HepG2 (cell line): Measurements from ENCODE around the gene INF2. TPM values are rescaled to one million over a fixed set of nuclear protein-coding genes. Genes with fewer than 3 reads are reported as not detected.

Source experiments
- CBX5 ChIP-seq: sonication (generic); formaldehyde crosslinking; IDR thresholded peaks from 2 replicates; pipeline ENCODE4 v1.4.0; 2020; ENCODE audit warnings: missing genetic modification reagents, borderline replicate concordance
- CC2D1A ChIP-seq: sonication (generic); formaldehyde crosslinking; IDR thresholded peaks from 2 replicates; pipeline ENCODE4 v1.8.1; 2023; ENCODE audit warnings: mild to moderate bottlenecking, missing genetic modification reagents
- FOSL2 ChIP-seq: sonication (generic); formaldehyde crosslinking; IDR thresholded peaks from 2 replicates; pipeline ENCODE4 v1.4.0; 2020; ENCODE audit warnings: missing genetic modification reagents
- JUNB ChIP-seq: sonication (generic); formaldehyde crosslinking; IDR thresholded peaks from 2 replicates; pipeline ENCODE4 v1.8.0; 2022; ENCODE audit warnings: missing genetic modification reagents, mild to moderate bottlenecking, borderline replicate concordance
- MEIS1 ChIP-seq: sonication (generic); formaldehyde crosslinking; IDR thresholded peaks from 2 replicates; pipeline ENCODE4 v1.9.0; 2021; ENCODE audit warnings: mild to moderate bottlenecking, missing genetic modification reagents, moderate library complexity, borderline replicate concordance
- MYC ChIP-seq: sonication (generic); formaldehyde crosslinking; IDR thresholded peaks from 2 replicates; pipeline ENCODE4 v1.9.0; 2021; ENCODE audit warnings: missing genetic modification reagents, borderline replicate concordance
- NFKB2 ChIP-seq: sonication (generic); formaldehyde crosslinking; IDR thresholded peaks from 2 replicates; pipeline ENCODE4 v1.4.0; 2020; ENCODE audit warnings: missing genetic modification reagents, borderline replicate concordance
- PCBP1 ChIP-seq: fragments of 200-400 bp; formaldehyde crosslinking; IDR thresholded peaks from 2 replicates; pipeline ENCODE4 v1.6.1; 2017; ENCODE audit warnings: mild to moderate bottlenecking, low read depth, low read length, borderline replicate concordance
- TRIM24 ChIP-seq: sonication (generic); formaldehyde crosslinking; IDR thresholded peaks from 2 replicates; pipeline ENCODE4 v1.8.0; 2022; ENCODE audit warnings: mild to moderate bottlenecking, missing genetic modification reagents
- ZBTB39 ChIP-seq: sonication (generic); formaldehyde crosslinking; IDR thresholded peaks from 2 replicates; pipeline ENCODE4 v1.5.0; 2020; ENCODE audit warnings: missing genetic modification reagents
- ZFP36L2 ChIP-seq: sonication (generic); formaldehyde crosslinking; IDR thresholded peaks from 2 replicates; pipeline ENCODE4 v1.4.0; 2020; ENCODE audit warnings: missing genetic modification reagents
- ZMAT3 ChIP-seq: sonication (generic); formaldehyde crosslinking; conservative IDR thresholded peaks from 2 replicates; pipeline ENCODE4 v1.7.0; 2021; ENCODE audit warnings: missing genetic modification reagents
- ZNF232 ChIP-seq: sonication (generic); formaldehyde crosslinking; IDR thresholded peaks from 2 replicates; pipeline ENCODE4 v1.4.0; 2020; ENCODE audit warnings: missing genetic modification reagents, borderline replicate concordance
- ZNF33A ChIP-seq: sonication (generic); formaldehyde crosslinking; IDR thresholded peaks from 2 replicates; pipeline ENCODE4 v1.5.1; 2020; ENCODE audit warnings: missing genetic modification reagents, mild to moderate bottlenecking, moderate library complexity, borderline replicate concordance
- ZNF451 ChIP-seq: sonication (generic); formaldehyde crosslinking; IDR thresholded peaks from 2 replicates; pipeline ENCODE4 v1.5.0; 2020; ENCODE audit warnings: mild to moderate bottlenecking, missing genetic modification reagents
- ZNF790 ChIP-seq: sonication (generic); formaldehyde crosslinking; IDR thresholded peaks from 2 replicates; pipeline ENCODE4 v1.8.0; 2022; ENCODE audit warnings: missing genetic modification reagents, mild to moderate bottlenecking, borderline replicate concordance
- ZNF878 ChIP-seq: sonication (generic); formaldehyde crosslinking; IDR thresholded peaks from 2 replicates; pipeline ENCODE4 v1.8.1; 2023; ENCODE audit warnings: mild to moderate bottlenecking, missing genetic modification reagents, moderate library complexity
- ZSCAN20 ChIP-seq: sonication (generic); formaldehyde crosslinking; IDR thresholded peaks from 2 replicates; pipeline ENCODE4 v1.4.0; 2020; ENCODE audit warnings: missing genetic modification reagents, mild to moderate bottlenecking, borderline replicate concordance
- polyA plus RNA-seq, 8 experiments: library from polyadenylated mRNA; depleted of rRNA in 3 of 8; stranded (reverse) in 7 of 8; unstranded in 1 of 8; fragments of >200 nt; fragmentation: Illumina TruSeq in 4 of 8; extraction: Trizol in 4 of 8; gene quantifications; 2 replicates each; pipeline versions ENCODE4 v1.2.1 to v1.2.3, GENCODE V29; 2011 to 2016; ENCODE audit warnings: low read depth in 4 of 8, missing spikeins in 1 of 8, mixed read lengths in 1 of 8; ENCODE audit not compliant: insufficient read depth in 1 of 8
- total RNA-seq, 5 experiments: library from RNA; depleted of rRNA; stranded (reverse); fragments of >200 nt; fragmentation: Illumina TruSeq; extraction: Trizol; gene quantifications; 2 replicates each; pipeline ENCODE4 v1.2.3, GENCODE V29; 2016; ENCODE audit warnings: low read depth in 1 of 5
- TF ChIP-seq, protein P1 (sequence below): sonication (generic); formaldehyde crosslinking; IDR thresholded peaks from 2 replicates; pipeline ENCODE4 v1.4.0; 2020; ENCODE audit warnings: missing genetic modification reagents
- TF ChIP-seq, protein P2 (sequence below): IDR thresholded peaks from 2 replicates; pipeline ENCODE4 v1.6.1; 2018; ENCODE audit warnings: missing genetic modification reagents

The INF2 gene
- total and polyA plus RNA-seq, 2 of the 13 experiments (the other 11 are each of a cell fraction or from before 2014, with no cell fraction given), result 16.4 to 26.4 TPM

DNA sequence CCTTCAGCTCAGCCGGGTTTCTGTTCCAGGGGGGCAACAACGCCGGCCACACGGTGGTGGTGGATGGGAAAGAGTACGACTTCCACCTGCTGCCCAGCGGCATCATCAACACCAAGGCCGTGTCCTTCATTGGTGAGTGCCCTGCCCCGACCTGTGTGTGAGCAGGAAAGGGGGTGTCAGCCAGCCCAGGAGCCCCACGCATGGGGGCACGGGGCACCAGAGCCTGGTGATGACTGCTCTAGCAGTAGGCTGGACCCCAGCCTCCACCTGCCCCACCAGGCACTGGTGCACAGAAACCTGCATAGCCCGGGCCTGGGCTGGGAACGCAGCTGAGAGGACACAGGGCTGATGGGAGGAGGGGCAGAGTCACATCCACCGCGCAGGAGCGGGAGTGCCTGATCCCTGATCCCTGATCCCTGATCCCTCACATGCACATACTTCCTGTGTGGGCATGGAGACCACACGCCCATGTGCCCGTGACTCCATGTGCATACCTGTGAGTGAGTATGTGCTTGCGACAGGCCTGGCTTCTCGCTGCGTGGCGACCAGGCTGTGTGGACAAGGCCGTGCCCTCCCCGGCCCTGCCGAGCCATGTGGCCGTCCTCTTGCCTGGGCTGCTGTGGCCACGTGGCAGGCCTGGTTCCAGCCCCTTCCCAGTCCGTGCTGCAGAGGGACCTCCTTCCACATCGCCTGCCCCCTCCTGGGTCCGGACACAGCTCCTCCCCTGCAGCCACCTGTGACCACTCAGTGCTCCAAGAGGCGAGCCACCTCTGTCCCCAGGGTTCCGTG lies 45.8 kb downstream of the INF2 start (continued):
- TF ChIP-seq, protein P1, sequence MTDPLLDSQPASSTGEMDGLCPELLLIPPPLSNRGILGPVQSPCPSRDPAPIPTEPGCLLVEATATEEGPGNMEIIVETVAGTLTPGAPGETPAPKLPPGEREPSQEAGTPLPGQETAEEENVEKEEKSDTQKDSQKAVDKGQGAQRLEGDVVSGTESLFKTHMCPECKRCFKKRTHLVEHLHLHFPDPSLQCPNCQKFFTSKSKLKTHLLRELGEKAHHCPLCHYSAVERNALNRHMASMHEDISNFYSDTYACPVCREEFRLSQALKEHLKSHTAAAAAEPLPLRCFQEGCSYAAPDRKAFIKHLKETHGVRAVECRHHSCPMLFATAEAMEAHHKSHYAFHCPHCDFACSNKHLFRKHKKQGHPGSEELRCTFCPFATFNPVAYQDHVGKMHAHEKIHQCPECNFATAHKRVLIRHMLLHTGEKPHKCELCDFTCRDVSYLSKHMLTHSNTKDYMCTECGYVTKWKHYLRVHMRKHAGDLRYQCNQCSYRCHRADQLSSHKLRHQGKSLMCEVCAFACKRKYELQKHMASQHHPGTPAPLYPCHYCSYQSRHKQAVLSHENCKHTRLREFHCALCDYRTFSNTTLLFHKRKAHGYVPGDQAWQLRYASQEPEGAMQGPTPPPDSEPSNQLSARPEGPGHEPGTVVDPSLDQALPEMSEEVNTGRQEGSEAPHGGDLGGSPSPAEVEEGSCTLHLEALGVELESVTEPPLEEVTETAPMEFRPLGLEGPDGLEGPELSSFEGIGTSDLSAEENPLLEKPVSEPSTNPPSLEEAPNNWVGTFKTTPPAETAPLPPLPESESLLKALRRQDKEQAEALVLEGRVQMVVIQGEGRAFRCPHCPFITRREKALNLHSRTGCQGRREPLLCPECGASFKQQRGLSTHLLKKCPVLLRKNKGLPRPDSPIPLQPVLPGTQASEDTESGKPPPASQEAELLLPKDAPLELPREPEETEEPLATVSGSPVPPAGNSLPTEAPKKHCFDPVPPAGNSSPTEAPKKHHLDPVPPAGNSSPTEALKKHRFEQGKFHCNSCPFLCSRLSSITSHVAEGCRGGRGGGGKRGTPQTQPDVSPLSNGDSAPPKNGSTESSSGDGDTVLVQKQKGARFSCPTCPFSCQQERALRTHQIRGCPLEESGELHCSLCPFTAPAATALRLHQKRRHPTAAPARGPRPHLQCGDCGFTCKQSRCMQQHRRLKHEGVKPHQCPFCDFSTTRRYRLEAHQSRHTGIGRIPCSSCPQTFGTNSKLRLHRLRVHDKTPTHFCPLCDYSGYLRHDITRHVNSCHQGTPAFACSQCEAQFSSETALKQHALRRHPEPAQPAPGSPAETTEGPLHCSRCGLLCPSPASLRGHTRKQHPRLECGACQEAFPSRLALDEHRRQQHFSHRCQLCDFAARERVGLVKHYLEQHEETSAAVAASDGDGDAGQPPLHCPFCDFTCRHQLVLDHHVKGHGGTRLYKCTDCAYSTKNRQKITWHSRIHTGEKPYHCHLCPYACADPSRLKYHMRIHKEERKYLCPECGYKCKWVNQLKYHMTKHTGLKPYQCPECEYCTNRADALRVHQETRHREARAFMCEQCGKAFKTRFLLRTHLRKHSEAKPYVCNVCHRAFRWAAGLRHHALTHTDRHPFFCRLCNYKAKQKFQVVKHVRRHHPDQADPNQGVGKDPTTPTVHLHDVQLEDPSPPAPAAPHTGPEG (CRISPR knock-in tag), result no peak
- TF ChIP-seq JUNB (peak; percentile 88), ZNF232 (CRISPR knock-in tag) (peak; percentile 73; the same call in 1 of the 2 replicates), ZNF33A (CRISPR knock-in tag) (no peak), ZMAT3 (CRISPR knock-in tag) (peak; percentile 92), CC2D1A (peak; percentile 80; the same call in 1 of the 2 replicates), ZNF878 (CRISPR knock-in tag) (no peak), TRIM24 (CRISPR knock-in tag) (no peak), ZSCAN20 (no peak), ZFP36L2 (CRISPR knock-in tag) (no peak), ZNF451 (peak; percentile 76), PCBP1 (no peak), FOSL2 (CRISPR knock-in tag) (peak; percentile 37; the same call in 1 of the 2 replicates), MYC (peak; percentile 99), MEIS1 (CRISPR knock-in tag) (peak; percentile 35; the same call in 1 of the 2 replicates), NFKB2 (CRISPR knock-in tag) (peak; percentile 22; the same call in 1 of the 2 replicates), CBX5 (CRISPR knock-in tag) (peak; percentile 62; the same call in 1 of the 2 replicates), ZBTB39 (CRISPR knock-in tag) (peak; percentile 83; the same call in 1 of the 2 replicates), ZNF790 (CRISPR knock-in tag) (peak; percentile 62; the same call in 1 of the 2 replicates)
- TF ChIP-seq, protein P2, sequence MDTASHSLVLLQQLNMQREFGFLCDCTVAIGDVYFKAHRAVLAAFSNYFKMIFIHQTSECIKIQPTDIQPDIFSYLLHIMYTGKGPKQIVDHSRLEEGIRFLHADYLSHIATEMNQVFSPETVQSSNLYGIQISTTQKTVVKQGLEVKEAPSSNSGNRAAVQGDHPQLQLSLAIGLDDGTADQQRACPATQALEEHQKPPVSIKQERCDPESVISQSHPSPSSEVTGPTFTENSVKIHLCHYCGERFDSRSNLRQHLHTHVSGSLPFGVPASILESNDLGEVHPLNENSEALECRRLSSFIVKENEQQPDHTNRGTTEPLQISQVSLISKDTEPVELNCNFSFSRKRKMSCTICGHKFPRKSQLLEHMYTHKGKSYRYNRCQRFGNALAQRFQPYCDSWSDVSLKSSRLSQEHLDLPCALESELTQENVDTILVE (CRISPR knock-in tag), result no peak; the same call in 1 of the 2 replicates
